Stomach (tissue), 9 donors: ENCODE results near the gene GSTO2. TPM values are rescaled to one million over a fixed set of nuclear protein-coding genes. Genes with fewer than 3 reads are reported as not detected.

Experiments used
- DNase-seq, 2 donors: peaks; one replicate each; pipeline versions ENCODE4 v3.0.0 to v3.0.0-alpha.2; 2013 to 2019
- H3K27ac ChIP-seq, 5 donors: fragments of 200-600 bp in 4 of 5; sonication (generic) in 4 of 5; one replicate each; pipeline ENCODE4 v1.5.1; 2013 to 2019; ENCODE audit warnings: mild to moderate bottlenecking in 1 of 5, moderate library complexity in 1 of 5
- H3K27me3 ChIP-seq, 3 donors: fragments of 200-600 bp; sonication (generic); one replicate each; pipeline ENCODE4 v1.5.1; 2017 to 2019; ENCODE audit warnings: mixed run types in 1 of 3
- H3K36me3 ChIP-seq, 4 donors: fragments of 200-600 bp; sonication (generic); 1 replicate in 3 of 4; 2 replicates in 1 of 4; pipeline ENCODE4 v1.5.1; 2016 to 2019
- H3K4me1 ChIP-seq, 4 donors: fragments of 200-600 bp; sonication (generic); one replicate each; pipeline ENCODE4 v1.5.1; 2016 to 2019
- H3K4me3 ChIP-seq, 4 donors: fragments of 200-600 bp; sonication (generic) in 3 of 4; one replicate each; pipeline ENCODE4 v1.5.1; 2016 to 2019; ENCODE audit warnings: mild to moderate bottlenecking in 1 of 4
- H3K9me3 ChIP-seq, 4 donors: fragments of 200-600 bp; sonication (generic); one replicate each; pipeline ENCODE4 v1.5.1; 2016 to 2019
- CTCF ChIP-seq, 7 experiments: fragments of 450-650 bp in 4 of 7; fragments of 200-600 bp in 3 of 7; sonication (generic) in 3 of 7; IDR thresholded peaks; one replicate each; pipeline ENCODE4 v1.5.1; 2016 to 2019; ENCODE audit warnings: antibody characterized with exemption in 7 of 7, control low read depth in 2 of 7, mild to moderate bottlenecking in 1 of 7
- EP300 ChIP-seq: sonication (generic); formaldehyde crosslinking; IDR thresholded peaks from one replicate; pipeline ENCODE4 v1.6.1; 2017; ENCODE audit warnings: antibody characterized with exemption
- POLR2A ChIP-seq, 4 donors: fragments of 450-650 bp; IDR thresholded peaks; one replicate each; pipeline ENCODE4 v1.6.1; 2016; ENCODE audit warnings: antibody characterized with exemption in 4 of 4, control low read depth in 2 of 4, mild to moderate bottlenecking in 1 of 4, moderate library complexity in 1 of 4
- POLR2AphosphoS5 ChIP-seq, 3 donors: sonication (generic); formaldehyde crosslinking; IDR thresholded peaks; one replicate each; pipeline ENCODE4 v1.6.1; 2016; ENCODE audit warnings: antibody characterized with exemption in 3 of 3
- WGBS, 5 donors: extraction: QIAGEN DNeasy Blood & Tissue Kit in 3 of 5; methylation state at CpG; one replicate each; pipeline versions ENCODE4 v1.1.5 to v1.1.7; 2013 to 2018; 5-methylcytosine and 5-hydroxymethylcytosine counted together
- intact Hi-C: fragments of 100-400 bp; cut with DNase I; formaldehyde crosslinking; loops from one replicate; pipeline ENCODE4 v1.15.1; 2023; ENCODE audit warnings: low total_unique reads
- polyA plus RNA-seq, 3 donors: library from polyadenylated mRNA; stranded (reverse); fragments of 200-250 nt; gene quantifications; one replicate each; pipeline ENCODE4 v1.2.3, GENCODE V29; 2013
- total RNA-seq, 5 donors: library from RNA; depleted of rRNA; stranded (reverse); fragments of >200 nt; gene quantifications; one replicate each; pipeline versions ENCODE4 v1.1.0 to v1.2.3, GENCODE V29; 2014 to 2016
- donor health status: healthy with polysubstance abuse.
- donor health status: Bipolar disorder and iron deficiency.
- donor health status: healthy.

The GSTO2 gene
- total and polyA plus RNA-seq, 8 donors: under 0.01 to 26.6 (median 10.0) TPM

GRCh38 chr10:104350127-104350635, 81.2 kb downstream of the GSTO2 start:
- intact Hi-C loops: loop anchor here (5.0 kb wide), 1 partner anchor 58 kb away; no protein-coding TSS in a partner anchor
- Histone ChIP-seq H3K27me3 (no peaks in the 10 kb centered on the region), H3K27ac (peak overlapping the region in 4 of 5 donors; percentile 45 to 85 (median 57)), H3K36me3 (no peaks in the 10 kb centered on the region), H3K4me3 (no peak overlapping the region), H3K9me3 (no peaks in the 10 kb centered on the region), H3K4me1 (peaks cover 18 to 60% (median 38%) of the 10 kb centered on the region in 4 donors)
- 17 to 27% (median 24%) methylated on average over 6 of the region's 6 CpGs for WGBS, 5 donors
- DNase-seq: peak in 1 of 2 donors; percentile 88
- TF ChIP-seq EP300 (no peak), POLR2A (IDR thresholded peaks at IDR 0.05) (no peak), CTCF (IDR thresholded peaks at IDR 0.05) (peak in 5 of 7 experiments; percentile 37 to 78 (median 64)), POLR2AphosphoS5 (IDR thresholded peaks at IDR 0.05) (peak in 1 of 3 donors; percentile 30)

- intact Hi-C loops: loop anchor here (5.0 kb wide), 1 partner anchor 59 kb away; no protein-coding TSS in a partner anchor
These were observed 82.2 kb downstream of the GSTO2 start for GRCh38 chr10:104351061-104351702.

GRCh38 chr10:104351919-104352318, 82.9 kb downstream of the GSTO2 start:
- peaks cover 18 to 55% (median 38%) of the 10 kb centered on the region in 4 donors for H3K4me1 ChIP-seq
- TF ChIP-seq CTCF (IDR thresholded peaks at IDR 0.05): no peak
- no peak for TF ChIP-seq EP300
- no peak for TF ChIP-seq POLR2A (IDR thresholded peaks at IDR 0.05)
- H3K27ac ChIP-seq: peak overlapping the region in 3 of 5 donors; percentile 13 to 85 (median 62)
- peak overlapping the region in 1 of 4 donors; percentile 6 for H3K4me3 ChIP-seq
- WGBS, 5 donors: 21 to 65% (median 38%) methylated on average over 1 of the region's 1 CpG
- no peaks in the 10 kb centered on the region for H3K9me3 ChIP-seq
- intact Hi-C loops: loop anchor here (5.0 kb wide), 1 partner anchor 60 kb away; no protein-coding TSS in a partner anchor
- no peaks in the 10 kb centered on the region for H3K27me3 ChIP-seq
- DNase-seq: no peak
- H3K36me3 ChIP-seq: no peaks in the 10 kb centered on the region

More at GRCh38 chr10:104351061-104351702, 82.2 kb downstream of the GSTO2 start:
- no peaks in the 10 kb centered on the region for H3K27me3 ChIP-seq
- no peak for DNase-seq
- no peaks in the 10 kb centered on the region for H3K36me3 ChIP-seq
- peaks cover 18 to 56% (median 38%) of the 10 kb centered on the region in 4 donors for H3K4me1 ChIP-seq
- H3K9me3 ChIP-seq: no peaks in the 10 kb centered on the region
- H3K4me3 ChIP-seq: no peak overlapping the region
- 33 to 47% (median 37%) methylated on average over 2 of the region's 2 CpGs for WGBS, 5 donors
- H3K27ac ChIP-seq: peak overlapping the region in 3 of 5 donors; percentile 25 to 85 (median 62)
- TF ChIP-seq POLR2A (IDR thresholded peaks at IDR 0.05) (no peak), CTCF (IDR thresholded peaks at IDR 0.05) (no peak), POLR2AphosphoS5 (IDR thresholded peaks at IDR 0.05) (no peak), EP300 (no peak)

- peak within 1 kb of the TSS; percentile 37 to 50 (median 42) for H3K4me3 ChIP-seq
- intact Hi-C loops: loop anchor here (5.0 kb wide), 1 partner anchor 61 kb away; no protein-coding TSS in a partner anchor
- H3K4me1 ChIP-seq: peaks cover 18 to 55% (median 38%) of the 10 kb centered on the region in 4 donors
- no peaks in the 10 kb centered on the region for H3K27me3 ChIP-seq
- peak; percentile 96 for DNase-seq
- peak within 1 kb of the TSS in 4 of 5 donors; percentile 41 to 57 (median 48) for H3K27ac ChIP-seq
- 2 to 6% (median 2%) methylated on average over 21 to 43 of the region's 43 CpGs for WGBS, 5 donors
- H3K36me3 ChIP-seq: no peaks in the 10 kb centered on the region
- H3K9me3 ChIP-seq: no peaks in the 10 kb centered on the region
- TF ChIP-seq POLR2AphosphoS5 (IDR thresholded peaks at IDR 0.05) (peak in 2 of 3 donors; percentile 39 to 75), CTCF (IDR thresholded peaks at IDR 0.05) (peak in 4 of 7 experiments; percentile 71 to 84 (median 75)), EP300 (no peak), POLR2A (IDR thresholded peaks at IDR 0.05) (no peak)
These were observed 84.5 kb downstream of the GSTO2 start, which contains the start of gene CFAP58 for GRCh38 chr10:104353325-104354048. Gene CFAP58, plus strand, starts transcription at chr10:104353833. Its CDS starts 65 bp downstream, at chr10:104353898.
